SK-N-SH (cell line): Measurements from ENCODE around the gene PTPRB. TPM values are rescaled to one million over a fixed set of nuclear protein-coding genes. Genes with fewer than 3 reads are reported as not detected.

ENCODE experiments used
- CTCF ChIA-PET: fragments of 300-600, 350-600 bp; formaldehyde crosslinking; extraction: SDS; loops from one replicate; lab custom pipeline; 2021; lab: Yijun Ruan, JAX
- POLR2A ChIA-PET: fragments of 350-600 bp; sonication (Branson Sonifier 250); formaldehyde crosslinking; extraction: SDS; loops from one replicate; lab custom pipeline; 2020; ENCODE audit warnings: antibody characterized with exemption, inconsistent platforms; lab: Yijun Ruan, JAX
- DNase-seq: peaks from one replicate; pipeline ENCODE4 v3.0.0; 2012
- H2AFZ ChIP-seq: fragments of 200-600 bp; sonication (generic); 2 replicates; pipeline ENCODE4 v1.8.1; 2016; ENCODE audit warnings: antibody characterized with exemption, mild to moderate bottlenecking, low read depth
- H3F3A ChIP-seq: fragments of 200-600 bp; sonication (generic); replicated peaks from 2 replicates; pipeline ENCODE3; 2016; ENCODE audit warnings: antibody characterized with exemption, mild to moderate bottlenecking; ENCODE audit not compliant: insufficient read depth
- H3K27ac ChIP-seq, 2 experiments: fragments of 200-500 bp in 1 of 2; fragments of 200-600 bp in 1 of 2; sonication (Bioruptor generic) in 1 of 2; sonication (generic), shearing (Covaris generic) in 1 of 2; 2 replicates each; pipeline versions ENCODE4 v1.5.1 to v1.6.1; 2014 to 2016; ENCODE audit warnings: low read depth in 2 of 2, inconsistent platforms in 1 of 2, low read length in 1 of 2, mild to moderate bottlenecking in 1 of 2, mixed read lengths in 1 of 2
- H3K27me3 ChIP-seq: fragments of 200-600 bp; sonication (generic), shearing (Covaris generic); 2 replicates; pipeline ENCODE4 v1.6.1; 2016; ENCODE audit warnings: mixed run types; ENCODE audit not compliant: insufficient read depth
- H3K36me3 ChIP-seq, 2 experiments: fragments of 200-500 bp in 1 of 2; fragments of 200-600 bp in 1 of 2; sonication (Bioruptor generic) in 1 of 2; sonication (generic) in 1 of 2; replicated peaks in 1 of 2; 2 replicates each; pipeline versions ENCODE3 to v1.5.1; 2014 to 2016; ENCODE audit warnings: low read length in 1 of 2, mild to moderate bottlenecking in 1 of 2; ENCODE audit not compliant: insufficient read depth in 2 of 2, control insufficient read depth in 1 of 2
- H3K4me1 ChIP-seq, 2 experiments: fragments of 200-500 bp in 1 of 2; fragments of 200-600 bp in 1 of 2; sonication (Bioruptor generic) in 1 of 2; sonication (generic), shearing (Covaris generic) in 1 of 2; 2 replicates each; pipeline versions ENCODE4 v1.5.1 to v1.6.1; 2014 to 2016; ENCODE audit warnings: low read depth in 1 of 2, low read length in 1 of 2, mixed run types in 1 of 2; ENCODE audit not compliant: insufficient read depth in 2 of 2, control insufficient read depth in 1 of 2
- H3K4me2 ChIP-seq: fragments of 200-600 bp; sonication (generic), shearing (Covaris generic); 2 replicates; pipeline ENCODE4 v1.6.1; 2017; ENCODE audit warnings: mixed run types
- H3K4me3 ChIP-seq, 2 experiments: fragments of 200-500 bp in 1 of 2; fragments of 200-600 bp in 1 of 2; sonication (Bioruptor generic) in 1 of 2; sonication (generic), shearing (Covaris generic) in 1 of 2; 2 replicates each; pipeline versions ENCODE4 v1.5.1 to v1.8.1; 2014 to 2016; ENCODE audit warnings: low read depth in 2 of 2, inconsistent platforms in 1 of 2, low read length in 1 of 2, mild to moderate bottlenecking in 1 of 2, mixed read lengths in 1 of 2, moderate library complexity in 1 of 2
- H3K79me2 ChIP-seq: fragments of 200-600 bp; sonication (generic); 2 replicates; pipeline ENCODE4 v1.8.1; 2017; ENCODE audit warnings: mild to moderate bottlenecking; ENCODE audit not compliant: insufficient read depth
- H3K9ac ChIP-seq: fragments of 200-600 bp; sonication (generic); 2 replicates; pipeline ENCODE4 v1.6.1; 2017; ENCODE audit warnings: mixed run types
- H3K9me2 ChIP-seq: fragments of 200-600 bp; sonication (generic); 2 replicates; pipeline ENCODE4 v1.6.1; 2017; ENCODE audit warnings: mixed run types
- H3K9me3 ChIP-seq: fragments of 200-600 bp; sonication (generic); 2 replicates; pipeline ENCODE4 v1.6.1; 2017; ENCODE audit warnings: mixed run types, mild to moderate bottlenecking, moderate library complexity
- H4K20me1 ChIP-seq: fragments of 200-600 bp; sonication (generic); 2 replicates; pipeline ENCODE4 v1.6.1; 2017; ENCODE audit warnings: mild to moderate bottlenecking, mixed run types; ENCODE audit not compliant: insufficient read depth
- FOXM1 ChIP-seq: IDR thresholded peaks from 2 replicates; pipeline ENCODE4 v1.4.0; 2012; ENCODE audit warnings: low read depth, mild to moderate bottlenecking
- GABPA ChIP-seq: IDR thresholded peaks from 2 replicates; pipeline ENCODE4 v1.4.0; 2012; ENCODE audit warnings: low read depth, mild to moderate bottlenecking
- GATA2 ChIP-seq: sonication (generic); formaldehyde crosslinking; IDR thresholded peaks from 2 replicates; pipeline ENCODE4 v1.5.0; 2020; ENCODE audit warnings: mild to moderate bottlenecking, missing genetic modification reagents
- IRF3 ChIP-seq: fragments of 150-350 bp; IDR thresholded peaks from 2 replicates; pipeline ENCODE4 v1.6.1; 2016; ENCODE audit warnings: mild to moderate bottlenecking, low read depth, low read length
- POLR2AphosphoS5 ChIP-seq: IDR thresholded peaks from 2 replicates; pipeline ENCODE4 v1.6.1; 2012; ENCODE audit warnings: low read depth, low read length
- RAD21 ChIP-seq: IDR thresholded peaks from 2 replicates; pipeline ENCODE4 v1.6.1; 2012; ENCODE audit warnings: mild to moderate bottlenecking, low read length
- RCOR1 ChIP-seq: fragments of 150-350 bp; IDR thresholded peaks from 2 replicates; pipeline ENCODE4 v1.6.1; 2017; ENCODE audit warnings: antibody characterized with exemption, low read length
- RFX5 ChIP-seq: IDR thresholded peaks from 2 replicates; pipeline ENCODE4 v1.6.1; 2012; ENCODE audit warnings: mild to moderate bottlenecking, improper control_type of control experiment, low read length
- SMC3 ChIP-seq: IDR thresholded peaks from 2 replicates; pipeline ENCODE4 v1.6.1; 2012; ENCODE audit warnings: low read depth, low read length, improper control_type of control experiment
- TAF1 ChIP-seq: IDR thresholded peaks from 2 replicates; pipeline ENCODE4 v1.6.1; 2012; ENCODE audit warnings: low read depth, mild to moderate bottlenecking, low read length, moderate library complexity, borderline replicate concordance
- ZBTB33 ChIP-seq: IDR thresholded peaks from 2 replicates; pipeline ENCODE4 v1.4.0; 2012; ENCODE audit warnings: low read depth, borderline replicate concordance
- WGBS: methylation state at CpG from one replicate; pipeline ENCODE4 v1.1.6; 2017; ENCODE audit warnings: low lambda C conversion rate; 5-methylcytosine and 5-hydroxymethylcytosine counted together
- polyA plus RNA-seq, 3 experiments: library from polyadenylated mRNA; depleted of rRNA; stranded (reverse); fragments of >200 nt; gene quantifications; 2 replicates each; pipeline ENCODE4 v1.2.3, GENCODE V29; 2012
- TF ChIP-seq, protein P1 (sequence below): fragments of 150-350 bp; IDR thresholded peaks from 2 replicates; pipeline ENCODE4 v1.6.1; 2017; ENCODE audit warnings: antibody characterized with exemption, low read length, low read depth, borderline replicate concordance
- TF ChIP-seq, protein P2 (sequence below): fragments of 200-600 bp; sonication (generic); IDR thresholded peaks from 2 replicates; pipeline ENCODE4 v1.6.1; 2017; ENCODE audit warnings: antibody characterized with exemption, mild to moderate bottlenecking, moderate library complexity
- TF ChIP-seq, protein P3 (sequence below): IDR thresholded peaks from 2 replicates; pipeline ENCODE4 v1.6.1; 2012; ENCODE audit warnings: mild to moderate bottlenecking, low read depth, low read length, moderate library complexity

The PTPRB gene
- polyA plus RNA-seq, 1 of the 3 experiments (the other 2 are of a cell fraction), result 1.1 TPM

DNA sequence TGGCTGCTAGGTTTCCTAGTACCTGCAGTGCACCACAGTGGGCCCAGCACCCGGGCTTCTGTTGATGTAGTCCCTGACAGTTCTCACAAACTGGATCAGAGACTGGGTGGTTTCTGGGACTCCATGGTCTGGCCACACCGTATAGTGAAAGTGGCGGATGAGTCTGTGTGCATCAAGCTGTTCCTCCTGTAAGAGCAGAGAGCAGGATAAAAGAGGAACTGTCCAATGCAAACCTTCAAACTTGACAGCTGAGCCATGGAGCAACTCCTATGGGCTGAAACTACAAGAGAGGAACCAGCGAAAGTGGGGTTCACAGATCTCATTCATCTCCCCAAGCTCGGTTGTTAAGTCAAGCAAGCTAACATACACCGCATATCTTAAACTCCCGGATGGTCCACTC lies 102.8 kb downstream of the PTPRB start:
- H3K36me3 ChIP-seq, result peaks cover 0 to 2% of the 10 kb centered on the region in 2 experiments
- no peak for TF ChIP-seq GABPA
- no peak for TF ChIP-seq RFX5
- no peak for TF ChIP-seq RAD21
- TF ChIP-seq GATA2 (CRISPR knock-in tag), result no peak
- TF ChIP-seq, protein P1, sequence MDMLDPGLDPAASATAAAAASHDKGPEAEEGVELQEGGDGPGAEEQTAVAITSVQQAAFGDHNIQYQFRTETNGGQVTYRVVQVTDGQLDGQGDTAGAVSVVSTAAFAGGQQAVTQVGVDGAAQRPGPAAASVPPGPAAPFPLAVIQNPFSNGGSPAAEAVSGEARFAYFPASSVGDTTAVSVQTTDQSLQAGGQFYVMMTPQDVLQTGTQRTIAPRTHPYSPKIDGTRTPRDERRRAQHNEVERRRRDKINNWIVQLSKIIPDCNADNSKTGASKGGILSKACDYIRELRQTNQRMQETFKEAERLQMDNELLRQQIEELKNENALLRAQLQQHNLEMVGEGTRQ, result no peak
- no peak for TF ChIP-seq RCOR1
- TF ChIP-seq IRF3, result no peak
- no peak for TF ChIP-seq TAF1
- TF ChIP-seq FOXM1, result no peak
- TF ChIP-seq, protein P2, sequence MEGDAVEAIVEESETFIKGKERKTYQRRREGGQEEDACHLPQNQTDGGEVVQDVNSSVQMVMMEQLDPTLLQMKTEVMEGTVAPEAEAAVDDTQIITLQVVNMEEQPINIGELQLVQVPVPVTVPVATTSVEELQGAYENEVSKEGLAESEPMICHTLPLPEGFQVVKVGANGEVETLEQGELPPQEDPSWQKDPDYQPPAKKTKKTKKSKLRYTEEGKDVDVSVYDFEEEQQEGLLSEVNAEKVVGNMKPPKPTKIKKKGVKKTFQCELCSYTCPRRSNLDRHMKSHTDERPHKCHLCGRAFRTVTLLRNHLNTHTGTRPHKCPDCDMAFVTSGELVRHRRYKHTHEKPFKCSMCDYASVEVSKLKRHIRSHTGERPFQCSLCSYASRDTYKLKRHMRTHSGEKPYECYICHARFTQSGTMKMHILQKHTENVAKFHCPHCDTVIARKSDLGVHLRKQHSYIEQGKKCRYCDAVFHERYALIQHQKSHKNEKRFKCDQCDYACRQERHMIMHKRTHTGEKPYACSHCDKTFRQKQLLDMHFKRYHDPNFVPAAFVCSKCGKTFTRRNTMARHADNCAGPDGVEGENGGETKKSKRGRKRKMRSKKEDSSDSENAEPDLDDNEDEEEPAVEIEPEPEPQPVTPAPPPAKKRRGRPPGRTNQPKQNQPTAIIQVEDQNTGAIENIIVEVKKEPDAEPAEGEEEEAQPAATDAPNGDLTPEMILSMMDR, result no peak
- TF ChIP-seq, protein P3, sequence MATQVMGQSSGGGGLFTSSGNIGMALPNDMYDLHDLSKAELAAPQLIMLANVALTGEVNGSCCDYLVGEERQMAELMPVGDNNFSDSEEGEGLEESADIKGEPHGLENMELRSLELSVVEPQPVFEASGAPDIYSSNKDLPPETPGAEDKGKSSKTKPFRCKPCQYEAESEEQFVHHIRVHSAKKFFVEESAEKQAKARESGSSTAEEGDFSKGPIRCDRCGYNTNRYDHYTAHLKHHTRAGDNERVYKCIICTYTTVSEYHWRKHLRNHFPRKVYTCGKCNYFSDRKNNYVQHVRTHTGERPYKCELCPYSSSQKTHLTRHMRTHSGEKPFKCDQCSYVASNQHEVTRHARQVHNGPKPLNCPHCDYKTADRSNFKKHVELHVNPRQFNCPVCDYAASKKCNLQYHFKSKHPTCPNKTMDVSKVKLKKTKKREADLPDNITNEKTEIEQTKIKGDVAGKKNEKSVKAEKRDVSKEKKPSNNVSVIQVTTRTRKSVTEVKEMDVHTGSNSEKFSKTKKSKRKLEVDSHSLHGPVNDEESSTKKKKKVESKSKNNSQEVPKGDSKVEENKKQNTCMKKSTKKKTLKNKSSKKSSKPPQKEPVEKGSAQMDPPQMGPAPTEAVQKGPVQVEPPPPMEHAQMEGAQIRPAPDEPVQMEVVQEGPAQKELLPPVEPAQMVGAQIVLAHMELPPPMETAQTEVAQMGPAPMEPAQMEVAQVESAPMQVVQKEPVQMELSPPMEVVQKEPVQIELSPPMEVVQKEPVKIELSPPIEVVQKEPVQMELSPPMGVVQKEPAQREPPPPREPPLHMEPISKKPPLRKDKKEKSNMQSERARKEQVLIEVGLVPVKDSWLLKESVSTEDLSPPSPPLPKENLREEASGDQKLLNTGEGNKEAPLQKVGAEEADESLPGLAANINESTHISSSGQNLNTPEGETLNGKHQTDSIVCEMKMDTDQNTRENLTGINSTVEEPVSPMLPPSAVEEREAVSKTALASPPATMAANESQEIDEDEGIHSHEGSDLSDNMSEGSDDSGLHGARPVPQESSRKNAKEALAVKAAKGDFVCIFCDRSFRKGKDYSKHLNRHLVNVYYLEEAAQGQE, result no peak
- TF ChIP-seq POLR2AphosphoS5, result no peak
- no peak for TF ChIP-seq ZBTB33
- TF ChIP-seq SMC3, result no peak
- no peak overlapping the region for H3K27ac ChIP-seq
- H2AFZ ChIP-seq, result no peak overlapping the region
- 60% methylated on average over 6 of the region's 7 CpGs for WGBS
- H3K9me3 ChIP-seq, result no peaks in the 10 kb centered on the region
- no peaks in the 10 kb centered on the region for H3K27me3 ChIP-seq
- H3K4me3 ChIP-seq, result no peak overlapping the region
- no peaks in the 10 kb centered on the region for H3K4me1 ChIP-seq
- ChIA-PET POLR2A (no interaction called here), CTCF (no interaction called here)
- no peaks in the 10 kb centered on the region for H3F3A ChIP-seq
- no peak overlapping the region for H3K9ac ChIP-seq
- H3K4me2 ChIP-seq, result no peak overlapping the region
- H3K9me2 ChIP-seq, result no peaks in the 10 kb centered on the region
- H3K79me2 ChIP-seq, result no peaks in the 10 kb centered on the region
- no peak for DNase-seq
- H4K20me1 ChIP-seq, result no peaks in the 10 kb centered on the region
